Breast epithelium (tissue), 3 donors: Measurements from ENCODE around the gene FMN1.

Experiments used
- CTCF ChIP-seq, 3 donors: fragments of 450-650 bp; IDR thresholded peaks; one replicate each; pipeline ENCODE4 v1.5.1; 2016 to 2017; ENCODE audit warnings: antibody characterized with exemption in 3 of 3, mild to moderate bottlenecking in 3 of 3, moderate library complexity in 3 of 3
- POLR2A ChIP-seq: fragments of 450-650 bp; IDR thresholded peaks from one replicate; pipeline ENCODE4 v1.6.1; 2016; ENCODE audit warnings: antibody characterized with exemption, mild to moderate bottlenecking, moderate library complexity
- POLR2AphosphoS5 ChIP-seq, 3 donors: sonication (generic); formaldehyde crosslinking; IDR thresholded peaks; one replicate each; pipeline ENCODE4 v1.6.1; 2017; ENCODE audit warnings: antibody characterized with exemption in 3 of 3

GRCh38 chr15:32766101-32766500 is 428.4 kb downstream of the FMN1 start:
- TF ChIP-seq POLR2A (no peak), CTCF (IDR thresholded peaks at IDR 0.05) (no peak), POLR2AphosphoS5 (IDR thresholded peaks at IDR 0.05) (no peak)
